Suprapubic skin (tissue), 4 donors: ENCODE results near the gene TCP1.

Experiments
- POLR2A ChIP-seq, 2 donors: fragments of 450-650 bp; IDR thresholded peaks; one replicate each; pipeline ENCODE4 v1.6.1; 2017; ENCODE audit warnings: antibody characterized with exemption in 2 of 2, mild to moderate bottlenecking in 2 of 2, moderate library complexity in 2 of 2
- POLR2AphosphoS5 ChIP-seq, 3 donors: sonication (generic); formaldehyde crosslinking; IDR thresholded peaks; one replicate each; pipeline ENCODE4 v1.6.1; 2017; ENCODE audit warnings: antibody characterized with exemption in 3 of 3
- TF ChIP-seq, protein P1 (sequence below), 2 donors: fragments of 200-600 bp in 1 of 2; fragments of 450-650 bp in 1 of 2; sonication (generic) in 1 of 2; IDR thresholded peaks; one replicate each; pipeline ENCODE4 v1.5.1; 2016 to 2019; ENCODE audit warnings: antibody characterized with exemption in 2 of 2, mild to moderate bottlenecking in 1 of 2, moderate library complexity in 1 of 2

DNA sequence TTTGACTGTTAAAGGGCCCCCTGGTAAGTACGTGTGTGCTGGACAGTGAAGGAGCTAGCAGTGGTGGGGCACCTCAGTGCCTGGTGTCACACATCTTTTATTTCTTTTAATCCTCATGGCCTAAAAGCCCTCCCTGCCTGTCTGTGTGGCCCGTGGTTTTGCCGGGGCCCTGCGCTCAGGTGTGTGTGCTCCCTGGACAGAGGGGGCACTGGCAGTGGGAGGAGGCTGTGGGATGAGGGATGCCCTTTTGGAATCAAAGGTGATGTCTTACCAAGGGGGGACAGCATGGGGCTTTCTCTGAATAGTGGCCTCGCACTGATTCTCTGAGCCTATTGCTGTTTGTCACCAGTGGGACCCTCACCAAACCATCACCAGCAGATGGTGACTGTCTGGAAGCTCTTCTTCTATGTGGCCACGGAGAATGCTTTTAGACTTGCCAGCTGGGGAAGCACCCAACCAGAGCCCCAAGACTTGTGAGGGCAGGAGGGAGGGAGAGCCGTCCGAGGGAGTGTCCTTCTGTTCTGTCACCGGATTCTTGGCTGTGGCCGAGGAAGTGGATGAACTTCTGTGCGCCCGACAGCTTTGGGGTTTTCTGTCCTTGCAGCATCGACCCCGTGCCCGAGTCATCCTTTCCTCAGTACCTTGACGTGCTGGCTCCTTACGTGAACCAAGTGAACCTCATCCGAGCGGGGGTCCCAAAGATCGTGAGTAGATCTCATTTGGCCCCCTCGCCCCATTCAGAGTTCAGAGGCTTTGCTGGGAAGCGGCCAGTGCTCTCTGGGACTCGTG, 28.7 kb upstream of the TCP1 start:
- TF ChIP-seq POLR2AphosphoS5 (IDR thresholded peaks at IDR 0.05), result no peak
- TF ChIP-seq, protein P1, sequence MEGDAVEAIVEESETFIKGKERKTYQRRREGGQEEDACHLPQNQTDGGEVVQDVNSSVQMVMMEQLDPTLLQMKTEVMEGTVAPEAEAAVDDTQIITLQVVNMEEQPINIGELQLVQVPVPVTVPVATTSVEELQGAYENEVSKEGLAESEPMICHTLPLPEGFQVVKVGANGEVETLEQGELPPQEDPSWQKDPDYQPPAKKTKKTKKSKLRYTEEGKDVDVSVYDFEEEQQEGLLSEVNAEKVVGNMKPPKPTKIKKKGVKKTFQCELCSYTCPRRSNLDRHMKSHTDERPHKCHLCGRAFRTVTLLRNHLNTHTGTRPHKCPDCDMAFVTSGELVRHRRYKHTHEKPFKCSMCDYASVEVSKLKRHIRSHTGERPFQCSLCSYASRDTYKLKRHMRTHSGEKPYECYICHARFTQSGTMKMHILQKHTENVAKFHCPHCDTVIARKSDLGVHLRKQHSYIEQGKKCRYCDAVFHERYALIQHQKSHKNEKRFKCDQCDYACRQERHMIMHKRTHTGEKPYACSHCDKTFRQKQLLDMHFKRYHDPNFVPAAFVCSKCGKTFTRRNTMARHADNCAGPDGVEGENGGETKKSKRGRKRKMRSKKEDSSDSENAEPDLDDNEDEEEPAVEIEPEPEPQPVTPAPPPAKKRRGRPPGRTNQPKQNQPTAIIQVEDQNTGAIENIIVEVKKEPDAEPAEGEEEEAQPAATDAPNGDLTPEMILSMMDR (IDR thresholded peaks at IDR 0.05), result no peak
- no peak for TF ChIP-seq POLR2A (IDR thresholded peaks at IDR 0.05)
